Glutamatergic neuron (in vitro differentiated cells): ENCODE results near the gene PLEKHJ1. TPM values are rescaled to one million over a fixed set of nuclear protein-coding genes. Genes with fewer than 3 reads are reported as not detected.

ENCODE experiments used
- DNase-seq: peaks from one replicate; pipeline ENCODE4 v3.0.0; 2022
- H3K27ac Mint-ChIP-seq: one replicate; pipeline ENCODE4 v1.8.0; 2020; ENCODE audit warnings: mild to moderate bottlenecking, mixed read lengths, inconsistent platforms; ENCODE audit not compliant: unreplicated experiment
- H3K27me3 Mint-ChIP-seq: one replicate; pipeline ENCODE4 v1.8.0; 2020; ENCODE audit warnings: mild to moderate bottlenecking, moderate library complexity, mixed read lengths, inconsistent platforms; ENCODE audit not compliant: unreplicated experiment
- H3K36me3 Mint-ChIP-seq: one replicate; pipeline ENCODE4 v1.8.0; 2020; ENCODE audit warnings: mild to moderate bottlenecking, mixed read lengths, inconsistent platforms; ENCODE audit not compliant: unreplicated experiment
- H3K4me1 Mint-ChIP-seq: one replicate; pipeline ENCODE4 v1.8.0; 2020; ENCODE audit warnings: mild to moderate bottlenecking, low read depth, mixed read lengths, inconsistent platforms; ENCODE audit not compliant: unreplicated experiment
- H3K4me3 Mint-ChIP-seq: one replicate; pipeline ENCODE4 v1.8.0; 2020; ENCODE audit warnings: mild to moderate bottlenecking, mixed read lengths, inconsistent platforms; ENCODE audit not compliant: unreplicated experiment
- H3K9me3 Mint-ChIP-seq: one replicate; pipeline ENCODE4 v1.8.0; 2020; ENCODE audit warnings: mild to moderate bottlenecking, moderate library complexity, mixed read lengths, inconsistent platforms; ENCODE audit not compliant: unreplicated experiment
- CTCF ChIP-seq: fragments of 200-600 bp; sonication (generic); IDR thresholded peaks from one replicate; pipeline ENCODE4 v1.5.0; 2021; ENCODE audit not compliant: partially characterized antibody, unreplicated experiment
- total RNA-seq: library from RNA; stranded (reverse); fragmentation: NEBNext Ultra II Directional; extraction: Animal tissue kit (Norgen Biotek cat#: 25700); gene quantifications from one replicate; pipeline ENCODE4 v1.2.1, GENCODE V29; 2021; ENCODE audit not compliant: unreplicated experiment

Gene PLEKHJ1
- total RNA-seq, 1 donor from 2014 or later, result 164 TPM

GRCh38 chr19:2247433-2248101 lies 11.4 kb upstream of the PLEKHJ1 start:
- Mint-ChIP-seq H3K9me3 (peaks cover 4% of the 10 kb centered on the region), H3K4me1 (peaks cover 1% of the 10 kb centered on the region), H3K27ac (no peak overlapping the region), H3K4me3 (no peak overlapping the region), H3K36me3 (no peaks in the 10 kb centered on the region), H3K27me3 (peaks cover 4% of the 10 kb centered on the region)
- no peak for TF ChIP-seq CTCF
- DNase-seq, result no peak

- peaks cover 1% of the 10 kb centered on the region for H3K4me1 Mint-ChIP-seq
- H3K4me3 Mint-ChIP-seq, result no peak overlapping the region
- no peak for TF ChIP-seq CTCF
- no peak for DNase-seq
- H3K27me3 Mint-ChIP-seq, result peaks cover 7% of the 10 kb centered on the region
- no peak overlapping the region for H3K27ac Mint-ChIP-seq
- H3K36me3 Mint-ChIP-seq, result no peaks in the 10 kb centered on the region
- H3K9me3 Mint-ChIP-seq, result peaks cover 7% of the 10 kb centered on the region
Measured at GRCh38 chr19:2246801-2247361, 10.8 kb upstream of the PLEKHJ1 start.

GRCh38 chr19:2246014-2246620 lies 10.0 kb upstream of the PLEKHJ1 start:
- H3K27me3 Mint-ChIP-seq, result peaks cover 7% of the 10 kb centered on the region
- peaks cover 7% of the 10 kb centered on the region for H3K9me3 Mint-ChIP-seq
- DNase-seq, result no peak
- no peak overlapping the region for H3K27ac Mint-ChIP-seq
- H3K4me1 Mint-ChIP-seq, result peaks cover 2% of the 10 kb centered on the region
- H3K36me3 Mint-ChIP-seq, result no peaks in the 10 kb centered on the region
- no peak for TF ChIP-seq CTCF
- H3K4me3 Mint-ChIP-seq, result no peak overlapping the region

GRCh38 chr19:2245273-2245672 lies 9.1 kb upstream of the PLEKHJ1 start:
- H3K27me3 Mint-ChIP-seq, result peaks cover 9% of the 10 kb centered on the region
- no peak for TF ChIP-seq CTCF
- peaks cover 11% of the 10 kb centered on the region for H3K4me1 Mint-ChIP-seq
- H3K27ac Mint-ChIP-seq, result no peak overlapping the region
- H3K4me3 Mint-ChIP-seq, result no peak overlapping the region
- DNase-seq, result no peak
- H3K36me3 Mint-ChIP-seq, result no peaks in the 10 kb centered on the region
- peaks cover 9% of the 10 kb centered on the region for H3K9me3 Mint-ChIP-seq

- no peak for DNase-seq
- Mint-ChIP-seq H3K4me3 (no peak overlapping the region), H3K36me3 (no peaks in the 10 kb centered on the region), H3K27ac (no peak overlapping the region), H3K27me3 (peaks cover 9% of the 10 kb centered on the region), H3K4me1 (peaks cover 14% of the 10 kb centered on the region), H3K9me3 (peaks cover 9% of the 10 kb centered on the region)
- TF ChIP-seq CTCF, result no peak
Measured at GRCh38 chr19:2244486-2244885, 8.4 kb upstream of the PLEKHJ1 start.
